Ovary (tissue), 9 donors: ENCODE data around the gene PFKFB1. TPM values are rescaled to one million over a fixed set of nuclear protein-coding genes. Genes with fewer than 3 reads are reported as not detected.

Experiments used
- DNase-seq, 5 donors: peaks; one replicate each; pipeline ENCODE4 v3.0.0-alpha.2; 2019 to 2020
- H3K27ac ChIP-seq, 2 donors: fragments of 200-600 bp; one replicate each; pipeline versions ENCODE4 v1.5.1 to v1.8.0; 2019 to 2022
- H3K27me3 ChIP-seq: fragments of 200-600 bp; one replicate; pipeline ENCODE4 v1.8.0; 2022
- H3K36me3 ChIP-seq: fragments of 200-600 bp; sonication (generic); one replicate; pipeline ENCODE4 v1.5.1; 2019
- H3K4me1 ChIP-seq: one replicate; pipeline ENCODE4 v1.8.1; 2013; ENCODE audit warnings: mild to moderate bottlenecking, moderate library complexity; ENCODE audit not compliant: insufficient read depth
- H3K4me3 ChIP-seq: fragments of 200-600 bp; sonication (generic); one replicate; pipeline ENCODE4 v1.5.1; 2017
- H3K9me3 ChIP-seq, 2 donors: fragments of 200-600 bp in 1 of 2; sonication (generic) in 1 of 2; one replicate each; pipeline versions ENCODE4 v1.5.1 to v1.8.1; 2013 to 2019; ENCODE audit warnings: mild to moderate bottlenecking in 1 of 2, moderate library complexity in 1 of 2
- EP300 ChIP-seq: sonication (generic); formaldehyde crosslinking; IDR thresholded peaks from one replicate; pipeline ENCODE4 v1.6.1; 2017; ENCODE audit warnings: antibody characterized with exemption
- POLR2A ChIP-seq: fragments of 450-650 bp; IDR thresholded peaks from one replicate; pipeline ENCODE4 v1.6.1; 2017; ENCODE audit warnings: antibody characterized with exemption, mild to moderate bottlenecking, moderate library complexity
- WGBS, 3 donors: extraction: QIAGEN DNeasy Blood & Tissue Kit in 1 of 3; methylation state at CpG; one replicate each; pipeline versions ENCODE4 v1.1.5 to v1.1.7; 2013 to 2017; 5-methylcytosine and 5-hydroxymethylcytosine counted together
- intact Hi-C, 4 donors: fragments of 100-400 bp; cut with DNase I; formaldehyde crosslinking; loops; one replicate each; pipeline versions ENCODE4 v1.11.0 to v1.15.1; 2022 to 2023
- polyA plus RNA-seq, 2 donors: library from polyadenylated mRNA; stranded (reverse); fragments of 200-250 nt in 1 of 2; fragments of 350-450 nt in 1 of 2; fragmentation: Illumina TruSeq in 1 of 2; extraction: RNeasy Lipid Tissue Mini Kit (QIAGEN cat#74804) in 1 of 2; gene quantifications; one replicate each; pipeline ENCODE4 v1.2.3, GENCODE V29; 2013 to 2014
- total RNA-seq, 7 donors: library from RNA; depleted of rRNA in 2 of 7; stranded (reverse); fragments of >200 nt in 2 of 7; fragmentation: NEBNext Ultra II Directional in 3 of 7; extraction: Animal tissue kit (Norgen Biotek cat#: 25700) in 3 of 7; gene quantifications; one replicate each; pipeline versions ENCODE4 v1.1.0 to v1.2.4, GENCODE V29; 2016 to 2023
- TF ChIP-seq, protein P1 (sequence below), 3 donors: fragments of 450-650 bp in 2 of 3; fragments of 200-600 bp in 1 of 3; IDR thresholded peaks; one replicate each; pipeline versions ENCODE4 v1.5.1 to v1.8.0; 2016 to 2022; ENCODE audit warnings: antibody characterized with exemption in 3 of 3, mild to moderate bottlenecking in 1 of 3
- donor health status: DM: no; HTN: no; CAD: no; lungs with moderate emphysema.
- donor health status: DM: no; HTN: no; CAD: no.
- donor health status: Bipolar disorder and iron deficiency.
- donor health status: DM: yes; HTN: yes; CAD: no.
- donor health status: DM: no; HTN: no; CAD: no.
- donor health status: DM: yes; HTN: yes; CAD: no.

PFKFB1 gene
- total and polyA plus RNA-seq, 9 donors: 0.07 to 0.25 (median 0.23) TPM; not detected in 6

DNA sequence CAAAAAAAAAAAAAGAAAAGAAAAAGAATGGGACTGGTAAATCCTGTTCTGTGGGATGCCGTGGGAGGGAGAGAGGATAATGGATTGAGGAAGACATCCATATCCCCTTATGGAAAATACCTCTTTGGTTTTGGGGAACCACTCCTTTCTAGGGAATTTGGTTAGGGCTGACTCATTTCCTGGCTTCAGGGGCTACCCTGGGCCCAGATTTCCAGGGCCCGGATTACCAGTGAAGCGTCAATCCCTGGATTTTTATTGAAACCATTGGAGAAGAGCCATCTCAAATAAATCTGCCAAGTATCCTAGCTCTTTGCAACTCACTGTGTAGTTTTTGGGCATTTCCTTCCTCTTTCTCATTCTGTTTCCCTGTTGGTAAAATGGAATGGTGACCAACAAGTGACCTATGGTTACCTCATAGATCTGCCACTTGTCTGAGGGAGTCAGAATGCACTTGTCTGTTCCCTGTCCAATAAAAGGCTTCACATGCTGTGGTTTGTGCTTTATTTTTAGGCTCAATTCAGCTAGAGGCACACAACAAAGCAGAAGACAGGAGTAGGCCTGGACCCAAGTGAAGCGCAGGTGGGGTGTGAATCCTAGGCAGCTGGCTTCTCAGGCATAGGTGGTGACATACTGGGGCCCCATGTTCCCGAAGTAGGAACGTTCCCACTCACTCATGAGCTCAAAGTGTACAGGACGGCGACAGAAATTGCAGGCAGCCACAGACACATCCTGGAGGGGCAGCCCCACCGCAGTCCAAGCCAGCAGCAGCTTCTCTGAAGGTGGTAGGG, 14.8 kb upstream of the PFKFB1 start:
- DNase-seq: no peak
- Histone ChIP-seq H3K27ac (no peak overlapping the region), H3K27me3 (no peaks in the 10 kb centered on the region), H3K4me3 (no peak overlapping the region), H3K36me3 (no peaks in the 10 kb centered on the region), H3K9me3 (no peaks in the 10 kb centered on the region), H3K4me1 (peaks cover 10% of the 10 kb centered on the region)
- 64 to 71% (median 69%) methylated on average over 9 of the region's 9 CpGs for WGBS, 3 donors
- intact Hi-C loops: loop anchor here in 1 of 4 donors (10.0 kb wide), 1 partner anchor 824 kb away; the partner anchor contains the start of gene FAM120C
- no peak for TF ChIP-seq POLR2A
- TF ChIP-seq EP300: no peak
- TF ChIP-seq, protein P1, sequence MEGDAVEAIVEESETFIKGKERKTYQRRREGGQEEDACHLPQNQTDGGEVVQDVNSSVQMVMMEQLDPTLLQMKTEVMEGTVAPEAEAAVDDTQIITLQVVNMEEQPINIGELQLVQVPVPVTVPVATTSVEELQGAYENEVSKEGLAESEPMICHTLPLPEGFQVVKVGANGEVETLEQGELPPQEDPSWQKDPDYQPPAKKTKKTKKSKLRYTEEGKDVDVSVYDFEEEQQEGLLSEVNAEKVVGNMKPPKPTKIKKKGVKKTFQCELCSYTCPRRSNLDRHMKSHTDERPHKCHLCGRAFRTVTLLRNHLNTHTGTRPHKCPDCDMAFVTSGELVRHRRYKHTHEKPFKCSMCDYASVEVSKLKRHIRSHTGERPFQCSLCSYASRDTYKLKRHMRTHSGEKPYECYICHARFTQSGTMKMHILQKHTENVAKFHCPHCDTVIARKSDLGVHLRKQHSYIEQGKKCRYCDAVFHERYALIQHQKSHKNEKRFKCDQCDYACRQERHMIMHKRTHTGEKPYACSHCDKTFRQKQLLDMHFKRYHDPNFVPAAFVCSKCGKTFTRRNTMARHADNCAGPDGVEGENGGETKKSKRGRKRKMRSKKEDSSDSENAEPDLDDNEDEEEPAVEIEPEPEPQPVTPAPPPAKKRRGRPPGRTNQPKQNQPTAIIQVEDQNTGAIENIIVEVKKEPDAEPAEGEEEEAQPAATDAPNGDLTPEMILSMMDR (IDR thresholded peaks at IDR 0.05): no peak

DNA sequence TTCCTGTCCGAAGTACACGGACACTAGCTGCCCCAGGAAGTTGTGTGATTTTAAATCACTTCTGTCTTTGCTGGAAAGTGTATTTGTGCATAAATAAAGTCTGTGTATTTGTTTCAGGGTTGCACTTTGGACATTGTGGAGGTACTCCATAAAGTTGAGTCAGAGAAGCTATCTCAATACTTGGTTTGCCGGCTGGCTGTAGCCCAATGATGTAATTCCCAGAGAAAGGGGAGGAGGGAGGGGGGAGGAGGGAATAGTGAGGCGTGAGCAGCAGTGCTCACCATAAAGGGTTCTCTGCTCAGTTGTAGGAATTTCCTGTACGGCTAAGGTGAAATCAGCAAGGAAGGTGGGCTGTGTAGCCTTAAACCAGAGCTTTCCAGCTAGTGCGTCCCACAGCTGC, 13.7 kb upstream of the PFKFB1 start:
- peak; percentile 41 to 74 (median 55) for DNase-seq
- Histone ChIP-seq H3K4me3 (no peak overlapping the region), H3K9me3 (no peaks in the 10 kb centered on the region), H3K4me1 (peaks cover 10% of the 10 kb centered on the region), H3K27ac (peak overlapping the region in 1 of 2 donors; percentile 20), H3K27me3 (no peaks in the 10 kb centered on the region), H3K36me3 (no peaks in the 10 kb centered on the region)
- intact Hi-C loops: loop anchor here in 1 of 4 donors (10.0 kb wide), 1 partner anchor 823 kb away; the partner anchor contains the start of gene FAM120C
- WGBS, 3 donors: 44 to 57% (median 53%) methylated on average over 6 of the region's 6 CpGs
- TF ChIP-seq, protein P1 (IDR thresholded peaks at IDR 0.05): no peak
- TF ChIP-seq EP300: no peak
- no peak for TF ChIP-seq POLR2A

DNA sequence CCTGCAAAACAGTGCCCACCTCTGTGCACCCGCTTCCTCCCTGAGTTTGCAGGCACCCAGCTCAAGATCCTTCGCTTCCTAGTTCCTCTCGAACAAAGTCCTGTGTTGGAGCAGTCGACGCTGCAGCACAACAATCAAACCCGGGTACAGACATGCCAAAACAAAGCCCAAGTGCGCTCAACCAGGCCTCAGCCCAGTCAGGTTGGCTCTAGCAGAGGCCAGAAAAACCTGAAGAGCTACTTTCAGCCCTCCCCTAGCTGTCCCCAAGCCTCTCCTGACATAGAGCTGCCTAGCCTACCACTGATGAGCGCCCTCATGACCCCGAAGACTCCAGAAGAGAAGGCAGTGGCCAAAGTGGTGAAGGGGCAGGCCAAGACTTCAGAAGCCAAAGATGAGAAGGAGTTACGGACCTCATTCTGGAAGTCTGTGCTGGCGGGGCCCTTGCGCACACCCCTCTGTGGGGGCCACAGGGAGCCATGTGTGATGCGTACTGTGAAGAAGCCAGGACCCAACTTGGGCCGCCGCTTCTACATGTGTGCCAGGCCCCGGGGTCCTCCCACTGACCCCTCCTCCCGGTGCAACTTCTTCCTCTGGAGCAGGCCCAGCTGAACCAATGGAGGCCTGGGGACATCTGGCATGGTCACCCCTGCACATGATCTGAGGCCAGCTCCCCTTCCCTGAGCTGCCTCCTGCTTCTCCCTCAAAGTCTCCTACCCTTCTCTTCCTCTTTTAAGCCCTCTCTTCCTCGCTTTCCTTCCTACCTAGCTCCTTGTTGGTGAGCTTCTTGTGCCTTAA, 13.0 kb upstream of the PFKFB1 start:
- Histone ChIP-seq H3K36me3 (no peaks in the 10 kb centered on the region), H3K4me3 (no peak overlapping the region), H3K27ac (no peak overlapping the region), H3K9me3 (no peaks in the 10 kb centered on the region), H3K27me3 (no peaks in the 10 kb centered on the region), H3K4me1 (peaks cover 10% of the 10 kb centered on the region)
- intact Hi-C loops: loop anchor here in 1 of 4 donors (10.0 kb wide), 1 partner anchor 822 kb away; the partner anchor contains the start of gene FAM120C
- 82 to 86% (median 85%) methylated on average over 18 of the region's 18 CpGs for WGBS, 3 donors
- TF ChIP-seq, protein P1 (IDR thresholded peaks at IDR 0.05): no peak
- TF ChIP-seq EP300: no peak
- TF ChIP-seq POLR2A: no peak
- peak in 1 of 5 donors; percentile 34 for DNase-seq

DNA sequence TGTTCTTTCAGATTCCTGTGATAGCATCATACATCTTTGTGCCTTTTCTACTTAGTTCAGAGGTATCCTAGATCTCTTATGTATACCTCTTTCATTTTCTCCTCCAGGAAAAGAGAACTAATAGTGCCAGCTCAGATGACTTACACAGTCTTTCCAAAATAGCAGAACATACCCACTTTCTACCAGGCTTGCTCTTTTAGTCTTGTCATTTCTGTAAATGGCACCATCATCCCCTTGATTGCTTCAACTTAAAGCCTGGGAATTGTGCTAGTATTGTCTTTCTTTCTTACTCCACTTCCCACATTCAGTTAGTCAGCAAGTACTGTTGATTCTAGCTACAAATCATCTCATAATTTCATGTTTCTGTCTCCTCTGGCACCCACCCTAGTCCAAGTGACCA, 11.3 kb upstream of the PFKFB1 start:
- no peaks in the 10 kb centered on the region for H3K27me3 ChIP-seq
- H3K4me3 ChIP-seq: no peak overlapping the region
- intact Hi-C loops: loop anchor here in 1 of 4 donors (10.0 kb wide), 1 partner anchor 820 kb away; the partner anchor contains the start of gene FAM120C
- H3K4me1 ChIP-seq: peaks cover 10% of the 10 kb centered on the region
- TF ChIP-seq, protein P1 (IDR thresholded peaks at IDR 0.05): no peak
- TF ChIP-seq POLR2A (no peak), EP300 (no peak)
- no peak for DNase-seq
- no peak overlapping the region for H3K27ac ChIP-seq
- H3K36me3 ChIP-seq: no peaks in the 10 kb centered on the region
- no peaks in the 10 kb centered on the region for H3K9me3 ChIP-seq
